IPS-11a (cell line): ENCODE data around the gene OSBPL2.
A peak's percentile ranks its signal among the peaks of the same experiment; 100 is the strongest.

ENCODE experiments used
- H3K4me3 ChIP-seq: one replicate; pipeline ENCODE4 v1.5.1; 2013; ENCODE audit warnings: low read depth, low read length, control low read depth

OSBPL2 gene

GRCh38 chr20:62296724-62297448, 58.6 kb downstream of the OSBPL2 start:
- H3K4me3 ChIP-seq = no peak overlapping the region

- no peak overlapping the region for H3K4me3 ChIP-seq
Measured at GRCh38 chr20:62297449-62298227, 59.3 kb downstream of the OSBPL2 start.

GRCh38 chr20:62298577-62299249, 60.4 kb downstream of the OSBPL2 start:
- no peak overlapping the region for H3K4me3 ChIP-seq

GRCh38 chr20:62299666-62300236, 61.4 kb downstream of the OSBPL2 start:
- H3K4me3 ChIP-seq = no peak overlapping the region

GRCh38 chr20:62300319-62300718, 62.0 kb downstream of the OSBPL2 start:
- no peak overlapping the region for H3K4me3 ChIP-seq

GRCh38 chr20:62301111-62301668, 62.9 kb downstream of the OSBPL2 start:
- H3K4me3 ChIP-seq = peak overlapping the region; percentile 20

GRCh38 chr20:62301773-62302340, 63.5 kb downstream of the OSBPL2 start:
- H3K4me3 ChIP-seq = peak overlapping the region; percentile 50

GRCh38 chr20:62302341-62303061, 64.2 kb downstream of the OSBPL2 start, which contains the start of gene ADRM1:
Gene ADRM1, plus strand, starts transcription at chr20:62302997. Its CDS starts 572 bp downstream, at chr20:62303569.
- peak within 1 kb of the TSS; percentile 95 for H3K4me3 ChIP-seq

GRCh38 chr20:62303062-62303339, 64.7 kb downstream of the OSBPL2 start:
- H3K4me3 ChIP-seq = peak overlapping the region; percentile 95

GRCh38 chr20:62303340-62304226, 65.3 kb downstream of the OSBPL2 start:
- H3K4me3 ChIP-seq = peak overlapping the region; percentile 95

GRCh38 chr20:62304331-62305148, 66.2 kb downstream of the OSBPL2 start:
- peak overlapping the region; percentile 95 for H3K4me3 ChIP-seq

- H3K4me3 ChIP-seq = no peak overlapping the region
Measured at GRCh38 chr20:62305149-62305764, 66.9 kb downstream of the OSBPL2 start.

GRCh38 chr20:62305765-62306413, 67.6 kb downstream of the OSBPL2 start:
- H3K4me3 ChIP-seq = no peak overlapping the region

- H3K4me3 ChIP-seq = no peak overlapping the region
Measured at GRCh38 chr20:62306414-62307187, 68.3 kb downstream of the OSBPL2 start.

GRCh38 chr20:62307226-62308101, 69.1 kb downstream of the OSBPL2 start:
- no peak overlapping the region for H3K4me3 ChIP-seq
